SK-N-SH (cell line): Measurements from ENCODE around the gene ZNF407. TPM values are rescaled to one million over a fixed set of nuclear protein-coding genes. Genes with fewer than 3 reads are reported as not detected.

ENCODE experiments used
- CTCF ChIA-PET: fragments of 300-600, 350-600 bp; formaldehyde crosslinking; extraction: SDS; loops from one replicate; lab custom pipeline; 2021; lab: Yijun Ruan, JAX
- POLR2A ChIA-PET: fragments of 350-600 bp; sonication (Branson Sonifier 250); formaldehyde crosslinking; extraction: SDS; loops from one replicate; lab custom pipeline; 2020; ENCODE audit warnings: antibody characterized with exemption, inconsistent platforms; lab: Yijun Ruan, JAX
- DNase-seq: peaks from one replicate; pipeline ENCODE4 v3.0.0; 2012
- H2AFZ ChIP-seq: fragments of 200-600 bp; sonication (generic); 2 replicates; pipeline ENCODE4 v1.8.1; 2016; ENCODE audit warnings: antibody characterized with exemption, mild to moderate bottlenecking, low read depth
- H3F3A ChIP-seq: fragments of 200-600 bp; sonication (generic); replicated peaks from 2 replicates; pipeline ENCODE3; 2016; ENCODE audit warnings: antibody characterized with exemption, mild to moderate bottlenecking; ENCODE audit not compliant: insufficient read depth
- H3K27ac ChIP-seq, 2 experiments: fragments of 200-500 bp in 1 of 2; fragments of 200-600 bp in 1 of 2; sonication (Bioruptor generic) in 1 of 2; sonication (generic), shearing (Covaris generic) in 1 of 2; 2 replicates each; pipeline versions ENCODE4 v1.5.1 to v1.6.1; 2014 to 2016; ENCODE audit warnings: low read depth in 2 of 2, inconsistent platforms in 1 of 2, low read length in 1 of 2, mild to moderate bottlenecking in 1 of 2, mixed read lengths in 1 of 2
- H3K27me3 ChIP-seq: fragments of 200-600 bp; sonication (generic), shearing (Covaris generic); 2 replicates; pipeline ENCODE4 v1.6.1; 2016; ENCODE audit warnings: mixed run types; ENCODE audit not compliant: insufficient read depth
- H3K36me3 ChIP-seq, 2 experiments: fragments of 200-500 bp in 1 of 2; fragments of 200-600 bp in 1 of 2; sonication (Bioruptor generic) in 1 of 2; sonication (generic) in 1 of 2; replicated peaks in 1 of 2; 2 replicates each; pipeline versions ENCODE3 to v1.5.1; 2014 to 2016; ENCODE audit warnings: low read length in 1 of 2, mild to moderate bottlenecking in 1 of 2; ENCODE audit not compliant: insufficient read depth in 2 of 2, control insufficient read depth in 1 of 2
- H3K4me1 ChIP-seq, 2 experiments: fragments of 200-500 bp in 1 of 2; fragments of 200-600 bp in 1 of 2; sonication (Bioruptor generic) in 1 of 2; sonication (generic), shearing (Covaris generic) in 1 of 2; 2 replicates each; pipeline versions ENCODE4 v1.5.1 to v1.6.1; 2014 to 2016; ENCODE audit warnings: low read depth in 1 of 2, low read length in 1 of 2, mixed run types in 1 of 2; ENCODE audit not compliant: insufficient read depth in 2 of 2, control insufficient read depth in 1 of 2
- H3K4me2 ChIP-seq: fragments of 200-600 bp; sonication (generic), shearing (Covaris generic); 2 replicates; pipeline ENCODE4 v1.6.1; 2017; ENCODE audit warnings: mixed run types
- H3K4me3 ChIP-seq, 2 experiments: fragments of 200-500 bp in 1 of 2; fragments of 200-600 bp in 1 of 2; sonication (Bioruptor generic) in 1 of 2; sonication (generic), shearing (Covaris generic) in 1 of 2; 2 replicates each; pipeline versions ENCODE4 v1.5.1 to v1.8.1; 2014 to 2016; ENCODE audit warnings: low read depth in 2 of 2, inconsistent platforms in 1 of 2, low read length in 1 of 2, mild to moderate bottlenecking in 1 of 2, mixed read lengths in 1 of 2, moderate library complexity in 1 of 2
- H3K79me2 ChIP-seq: fragments of 200-600 bp; sonication (generic); 2 replicates; pipeline ENCODE4 v1.8.1; 2017; ENCODE audit warnings: mild to moderate bottlenecking; ENCODE audit not compliant: insufficient read depth
- H3K9ac ChIP-seq: fragments of 200-600 bp; sonication (generic); 2 replicates; pipeline ENCODE4 v1.6.1; 2017; ENCODE audit warnings: mixed run types
- H3K9me2 ChIP-seq: fragments of 200-600 bp; sonication (generic); 2 replicates; pipeline ENCODE4 v1.6.1; 2017; ENCODE audit warnings: mixed run types
- H3K9me3 ChIP-seq: fragments of 200-600 bp; sonication (generic); 2 replicates; pipeline ENCODE4 v1.6.1; 2017; ENCODE audit warnings: mixed run types, mild to moderate bottlenecking, moderate library complexity
- H4K20me1 ChIP-seq: fragments of 200-600 bp; sonication (generic); 2 replicates; pipeline ENCODE4 v1.6.1; 2017; ENCODE audit warnings: mild to moderate bottlenecking, mixed run types; ENCODE audit not compliant: insufficient read depth
- CHD2 ChIP-seq: fragments of 150-350 bp; IDR thresholded peaks from 2 replicates; pipeline ENCODE4 v1.6.1; 2018; ENCODE audit warnings: low read length; ENCODE audit not compliant: partially characterized antibody
- CTCF ChIP-seq: fragments of 200-600 bp; sonication (generic); IDR thresholded peaks from 2 replicates; pipeline ENCODE4 v1.6.1; 2017; ENCODE audit warnings: antibody characterized with exemption, mild to moderate bottlenecking, moderate library complexity
- IRF3 ChIP-seq: fragments of 150-350 bp; IDR thresholded peaks from 2 replicates; pipeline ENCODE4 v1.6.1; 2016; ENCODE audit warnings: mild to moderate bottlenecking, low read depth, low read length
- MAX ChIP-seq: IDR thresholded peaks from 2 replicates; pipeline ENCODE4 v1.4.0; 2012; ENCODE audit warnings: low read depth
- MEF2A ChIP-seq: IDR thresholded peaks from 2 replicates; pipeline ENCODE4 v1.4.0; 2012; ENCODE audit warnings: low read depth, borderline replicate concordance
- MXI1 ChIP-seq: IDR thresholded peaks from 2 replicates; pipeline ENCODE4 v1.6.1; 2012; ENCODE audit warnings: mild to moderate bottlenecking, low read depth, low read length, improper control_type of control experiment
- POLR2AphosphoS5 ChIP-seq: IDR thresholded peaks from 2 replicates; pipeline ENCODE4 v1.6.1; 2012; ENCODE audit warnings: low read depth, low read length
- RCOR1 ChIP-seq: fragments of 150-350 bp; IDR thresholded peaks from 2 replicates; pipeline ENCODE4 v1.6.1; 2017; ENCODE audit warnings: antibody characterized with exemption, low read length
- RFX5 ChIP-seq: IDR thresholded peaks from 2 replicates; pipeline ENCODE4 v1.6.1; 2012; ENCODE audit warnings: mild to moderate bottlenecking, improper control_type of control experiment, low read length
- SIN3A ChIP-seq: IDR thresholded peaks from 2 replicates; pipeline ENCODE4 v1.6.1; 2012; ENCODE audit warnings: low read depth, mild to moderate bottlenecking, low read length, moderate library complexity, borderline replicate concordance
- TAF1 ChIP-seq: IDR thresholded peaks from 2 replicates; pipeline ENCODE4 v1.6.1; 2012; ENCODE audit warnings: low read depth, mild to moderate bottlenecking, low read length, moderate library complexity, borderline replicate concordance
- TCF12 ChIP-seq: IDR thresholded peaks from 2 replicates; pipeline ENCODE4 v1.4.0; 2012
- USF2 ChIP-seq: fragments of 150-350 bp; IDR thresholded peaks from 2 replicates; pipeline ENCODE4 v1.6.1; 2017; ENCODE audit warnings: antibody characterized with exemption, low read length, low read depth, borderline replicate concordance
- YY1 ChIP-seq: IDR thresholded peaks from 2 replicates; pipeline ENCODE4 v1.4.0; 2012; ENCODE audit warnings: low read depth, mild to moderate bottlenecking
- WGBS: methylation state at CpG from one replicate; pipeline ENCODE4 v1.1.6; 2017; ENCODE audit warnings: low lambda C conversion rate; 5-methylcytosine and 5-hydroxymethylcytosine counted together
- polyA plus RNA-seq, 3 experiments: library from polyadenylated mRNA; depleted of rRNA; stranded (reverse); fragments of >200 nt; gene quantifications; 2 replicates each; pipeline ENCODE4 v1.2.3, GENCODE V29; 2012

The ZNF407 gene
- polyA plus RNA-seq, 1 of the 3 experiments (the other 2 are of a cell fraction): 2.6 TPM

- Histone ChIP-seq H4K20me1 (no peaks in the 10 kb centered on the region), H3K36me3 (peaks cover 21 to 35% of the 10 kb centered on the region in 2 experiments), H3K9ac (peak overlapping the region; percentile 93), H3K4me1 (peaks cover 8 to 14% of the 10 kb centered on the region in 2 experiments; a peak in 3 of 4 replicates), H3K9me3 (no peaks in the 10 kb centered on the region), H3K4me2 (peak overlapping the region; percentile 100), H3K27me3 (no peaks in the 10 kb centered on the region), H3K9me2 (no peaks in the 10 kb centered on the region), H3K27ac (peak overlapping the region; percentile 94 to 97), H3K4me3 (peak overlapping the region; percentile 83 to 89), H2AFZ (peak overlapping the region; percentile 84), H3K79me2 (peaks cover 65% of the 10 kb centered on the region), H3F3A (peaks cover 5% of the 10 kb centered on the region)
- WGBS: under 1% methylated on average over 30 of the region's 41 CpGs
- TF ChIP-seq MXI1: peak; percentile 25; the same call in 1 of the 2 replicates
- no peak for TF ChIP-seq SIN3A
- TF ChIP-seq CHD2: peak; percentile 20
- TF ChIP-seq MAX: no peak
- TF ChIP-seq TAF1: peak; percentile 48; the same call in 1 of the 2 replicates
- no peak for TF ChIP-seq USF2
- 0 out of 2 replicates have a peak, but pooled peaks have one; percentile 2 for TF ChIP-seq TCF12
- no peak for TF ChIP-seq RFX5
- TF ChIP-seq IRF3: no peak
- TF ChIP-seq YY1: peak; percentile 26; the same call in 1 of the 2 replicates
- no peak for TF ChIP-seq CTCF
- no peak for TF ChIP-seq RCOR1
- 0 out of 2 replicates have a peak, but pooled peaks have one; percentile 23 for TF ChIP-seq POLR2AphosphoS5
- TF ChIP-seq MEF2A: no peak
- peak; percentile 73 for DNase-seq
- ChIA-PET POLR2A (no interaction called here), CTCF (no interaction called here)
Measured at GRCh38 chr18:74597034-74597661, 522 bp upstream of the ZNF407 start.
